IPS DF 4.7 (cell line): ENCODE data around the gene CPSF7.
"Not testable (repeated sequence)": the region's sequence is repeated elsewhere in the genome, so short reads cannot be mapped to it uniquely, and the experiment has no call there.

Experiments
- DNase-seq: peaks from one replicate; pipeline ENCODE4 v3.0.0-alpha.2; 2013; ENCODE audit warnings: low spot score; ENCODE audit errors: extremely low read depth

The CPSF7 gene

GRCh38 chr11:61384271-61385242 is 45.2 kb downstream of the CPSF7 start:
- DNase-seq, result no peak

GRCh38 chr11:61383859-61384258 is 45.9 kb downstream of the CPSF7 start:
- not testable (repeated sequence) for DNase-seq

DNA sequence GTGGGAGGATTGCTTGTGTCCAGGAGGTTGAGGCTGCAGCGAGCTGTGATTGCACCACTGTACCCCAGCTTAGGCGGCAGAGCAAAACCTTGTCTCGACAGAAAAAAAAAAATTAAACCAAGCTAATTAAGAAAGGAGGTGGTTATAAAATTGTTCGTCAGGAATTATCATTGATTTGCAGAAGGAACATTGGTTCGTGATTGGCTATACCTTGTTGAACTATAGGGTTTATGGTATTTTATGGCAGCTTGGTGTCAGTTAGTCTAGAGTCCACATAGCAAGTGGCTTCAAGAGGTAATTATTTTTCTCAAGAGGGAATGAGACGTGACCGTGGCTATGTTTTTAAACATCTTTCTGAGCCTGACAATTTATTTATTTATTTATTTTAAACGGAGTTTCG is 48.9 kb downstream of the CPSF7 start:
- no peak for DNase-seq

DNA sequence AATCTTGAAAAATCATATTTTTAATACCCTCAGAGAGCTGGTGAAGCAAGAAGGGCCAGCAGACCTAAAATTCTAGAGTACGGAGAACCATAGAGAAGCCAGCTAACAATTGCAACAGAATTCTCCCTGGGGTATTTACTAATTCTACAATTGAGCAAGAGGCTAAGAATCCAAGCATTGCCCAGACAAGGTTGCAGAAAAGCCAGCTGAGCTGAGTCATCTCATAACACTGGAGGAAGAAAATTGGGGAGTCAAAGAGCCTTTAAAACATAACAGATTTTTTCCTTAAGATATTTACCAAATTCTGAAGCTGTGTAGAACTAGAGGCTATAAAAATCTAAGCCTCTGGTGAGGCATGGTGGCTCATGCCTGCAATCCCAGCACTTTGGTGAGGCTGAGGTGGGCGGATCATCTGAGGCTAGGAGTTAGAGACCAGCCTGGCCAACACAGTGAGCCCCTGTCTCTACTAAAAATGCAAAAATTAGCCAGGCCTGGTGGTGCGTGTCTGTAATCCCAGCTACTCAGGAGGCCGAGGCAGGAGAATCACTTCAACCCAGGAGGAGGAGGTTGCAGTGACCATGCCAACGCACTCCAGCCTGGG is 51.0 kb downstream of the CPSF7 start:
- DNase-seq, result no peak

DNA sequence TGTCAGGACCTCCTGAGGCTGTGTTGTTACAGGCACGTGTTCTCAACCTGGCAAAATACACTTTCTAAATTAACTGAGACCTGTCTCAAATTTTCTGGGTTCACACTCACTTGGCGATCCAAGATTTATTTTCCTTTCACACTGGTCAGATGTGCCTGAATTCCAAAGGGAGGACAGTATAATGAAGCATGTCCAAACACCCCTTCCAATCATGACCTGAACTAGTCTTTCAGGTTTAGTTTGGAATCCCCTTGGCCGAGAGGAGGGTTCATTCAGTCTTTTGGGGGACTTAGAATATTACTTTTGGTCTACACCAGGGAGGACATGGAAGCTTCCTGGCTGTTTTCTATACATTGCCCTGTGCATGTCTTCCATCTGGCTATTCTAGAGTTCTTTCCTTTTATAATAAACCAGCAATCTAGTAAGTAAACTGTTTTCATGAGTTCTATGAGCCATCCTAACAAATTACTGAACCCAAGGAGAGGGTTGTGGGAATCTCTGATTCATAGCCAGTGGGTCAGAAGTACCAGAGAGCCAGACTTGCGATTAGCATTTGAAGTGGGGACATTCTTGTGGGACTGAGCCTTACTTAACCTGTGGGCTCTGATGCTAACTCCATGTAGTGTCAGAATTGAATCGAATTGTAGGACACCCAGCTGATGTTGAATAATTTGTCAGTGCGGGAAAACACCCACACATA is 52.2 kb downstream of the CPSF7 start:
- DNase-seq, result no peak

- DNase-seq, result no peak
Observed at GRCh38 chr11:61375761-61376108, 54.0 kb downstream of the CPSF7 start.

- DNase-seq, result no peak
Observed at GRCh38 chr11:61372659-61373420, 56.9 kb downstream of the CPSF7 start.

GRCh38 chr11:61370349-61371005 is 59.3 kb downstream of the CPSF7 start:
- DNase-seq, result no peak

GRCh38 chr11:61369372-61370348 is 60.1 kb downstream of the CPSF7 start:
- no peak for DNase-seq

- no peak for DNase-seq
Observed at GRCh38 chr11:61368646-61369045, 61.1 kb downstream of the CPSF7 start.

DNA sequence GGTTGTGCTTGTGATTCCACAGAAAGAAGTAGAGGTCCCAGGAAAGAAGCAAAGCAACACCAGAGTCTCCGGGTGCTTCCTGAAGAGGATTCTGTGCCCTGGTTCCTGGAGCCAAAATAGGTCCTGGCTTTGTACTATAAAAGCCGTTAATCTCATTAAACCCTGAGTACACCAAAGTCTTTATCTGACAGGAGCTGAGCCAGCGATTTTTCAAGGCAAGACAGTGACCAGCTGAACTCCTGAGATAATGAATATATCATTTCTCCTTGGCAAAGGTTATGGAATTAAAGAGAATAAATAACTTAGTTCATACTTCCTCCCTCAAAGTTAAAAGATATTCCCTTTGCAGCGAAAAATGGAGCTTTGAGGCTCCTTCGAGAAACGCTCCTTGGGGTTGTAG is 62.4 kb downstream of the CPSF7 start:
- DNase-seq, result no peak

GRCh38 chr11:61364012-61364675 is 65.6 kb downstream of the CPSF7 start:
- no peak for DNase-seq

- DNase-seq, result no peak
Observed at GRCh38 chr11:61362542-61362875, 67.3 kb downstream of the CPSF7 start.

DNA sequence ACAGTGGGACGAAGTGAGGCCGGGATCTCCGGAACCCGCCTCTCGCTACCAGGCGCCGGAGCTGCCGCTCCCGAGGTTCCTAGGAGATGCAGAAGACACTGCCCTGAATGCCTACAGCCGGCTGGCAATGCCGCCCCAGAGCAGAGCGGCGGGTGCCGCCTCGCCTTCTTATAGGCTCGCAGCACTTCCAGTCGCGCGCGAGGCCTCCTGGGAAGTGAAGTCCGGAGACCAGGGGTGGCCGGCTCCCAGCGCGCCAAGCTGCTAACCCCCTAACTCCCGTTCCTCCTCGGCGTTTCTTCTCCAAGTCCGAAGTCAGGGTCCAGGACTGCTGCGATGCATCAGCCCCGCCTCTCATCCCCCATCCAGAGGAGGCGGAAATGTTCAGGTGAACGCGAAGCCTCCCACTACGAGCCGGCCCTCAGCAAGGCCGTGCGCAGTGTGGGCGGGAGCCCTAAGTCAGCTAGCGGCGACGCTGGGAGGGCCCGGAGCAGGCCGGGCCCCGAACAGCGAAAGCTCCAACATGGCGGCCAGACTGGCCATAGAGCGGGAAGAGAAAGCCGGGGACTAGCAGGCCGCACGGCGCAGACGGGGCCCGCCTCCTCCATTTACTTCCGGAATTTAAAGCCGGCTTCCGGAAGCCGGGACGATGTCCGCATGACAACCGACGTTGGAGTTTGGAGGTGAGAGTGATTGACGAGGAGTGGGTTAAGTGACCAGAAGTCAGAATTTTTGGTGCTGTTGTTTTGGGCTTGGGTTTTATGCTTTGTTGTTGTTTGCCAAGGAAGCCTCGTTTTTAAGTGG is 67.8 kb downstream of the CPSF7 start, which contains the start of the genes CYB561A3 and TMEM138:
CYB561A3 (minus strand) TSS at position 142 of the 801 bp plus-strand sequence. CDS start 5,169 bp downstream, outside the sequence.
TMEM138 (plus strand) TSS at position 634 of the 801 bp plus-strand sequence. CDS start 2,017 bp downstream, outside the sequence.
- DNase-seq, result peak; percentile 46

- DNase-seq, result no peak
Observed at GRCh38 chr11:61361237-61361740, 68.5 kb downstream of the CPSF7 start.

- no peak for DNase-seq
Observed at GRCh38 chr11:61359516-61359915, 70.3 kb downstream of the CPSF7 start.

- no peak for DNase-seq
Observed at GRCh38 chr11:61358566-61358965, 71.2 kb downstream of the CPSF7 start.

DNA sequence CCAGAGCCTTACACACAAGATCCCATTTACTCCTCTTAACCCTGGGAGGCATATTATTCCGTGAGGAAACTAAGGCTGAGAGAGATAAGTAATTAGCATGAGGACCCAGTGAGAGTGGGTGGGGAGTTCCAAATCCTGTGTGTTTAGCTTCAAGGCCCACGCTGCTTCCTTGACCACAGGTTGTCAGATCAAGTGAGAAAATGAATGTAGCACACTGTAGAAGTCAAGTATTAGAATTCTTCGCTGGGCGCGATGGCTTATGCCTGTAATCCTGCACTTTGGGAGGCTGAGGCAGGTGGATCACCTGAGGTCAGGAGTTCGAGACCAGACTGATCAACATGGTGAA is 71.9 kb downstream of the CPSF7 start:
- no peak for DNase-seq
